PFSK-1 (cell line): ENCODE measurements around the gene OSGEP.

Source experiments
- FOXP2 ChIP-seq: optimal IDR thresholded peaks from 2 replicates; pipeline ENCODE3; 2011; ENCODE audit warnings: borderline replicate concordance, control low read depth, inconsistent platforms; ENCODE audit not compliant: insufficient read depth; ENCODE audit errors: extremely low read length, extremely low read depth
- POLR2AphosphoS5 ChIP-seq: IDR thresholded peaks from 2 replicates; pipeline ENCODE4 v1.6.1; 2012; ENCODE audit warnings: low read depth, mild to moderate bottlenecking, control low read depth, low read length, moderate library complexity
- REST ChIP-seq, 2 experiments: IDR thresholded peaks; 2 replicates each; pipeline versions ENCODE4 v1.6.1 to v1.8.0; 2011 to 2012; ENCODE audit warnings: low read depth in 2 of 2, low read length in 2 of 2, control low read depth in 1 of 2, inconsistent platforms in 1 of 2, mild to moderate bottlenecking in 1 of 2, moderate library complexity in 1 of 2; ENCODE audit not compliant: insufficient read depth in 1 of 2
- SIN3A ChIP-seq: IDR thresholded peaks from 2 replicates; pipeline ENCODE4 v1.6.1; 2012; ENCODE audit warnings: mild to moderate bottlenecking, low read length, moderate library complexity, borderline replicate concordance; ENCODE audit not compliant: insufficient read depth
- TAF1 ChIP-seq: IDR thresholded peaks from 2 replicates; pipeline ENCODE4 v1.6.1; 2012; ENCODE audit warnings: low read length, control low read depth, borderline replicate concordance; ENCODE audit not compliant: insufficient read depth

GRCh38 chr14:20455355-20456300, 1.0 kb upstream of the OSGEP start:
- TF ChIP-seq REST (IDR thresholded peaks at IDR 0.05; ENCODE audit: insufficient read depth in 1 of 2, low read depth in 2 of 2, low read length in 2 of 2) (no peak), POLR2AphosphoS5 (no peak), TAF1 (no peak), SIN3A (no peak), FOXP2 (no peak)
